Eye (tissue), 1 donor: ENCODE measurements around the gene MADD.
A peak's percentile ranks its signal among the peaks of the same experiment; 100 is the strongest.

Source experiments
- DNase-seq: peaks from one replicate; pipeline ENCODE4 v3.0.0-alpha.2; 2015

Gene MADD

GRCh38 chr11:47253660-47254059 is 16.3 kb upstream of the MADD start:
- DNase-seq, result no peak

- no peak for DNase-seq
Observed at GRCh38 chr11:47254386-47254785, 15.5 kb upstream of the MADD start.

GRCh38 chr11:47256374-47256773 is 13.6 kb upstream of the MADD start:
- DNase-seq, result no peak

GRCh38 chr11:47257177-47257516 is 12.8 kb upstream of the MADD start:
- DNase-seq, result no peak

- peak; percentile 70 for DNase-seq
Observed at GRCh38 chr11:47257517-47258316, 12.2 kb upstream of the MADD start, which contains the start of gene NR1H3. Gene NR1H3 (plus strand): TSS chr11:47257996. CDS start chr11:47259217, 1,221 bp downstream.

- no peak for DNase-seq
Observed at GRCh38 chr11:47258317-47258902, 11.5 kb upstream of the MADD start.

GRCh38 chr11:47259232-47259977 is 10.5 kb upstream of the MADD start:
- DNase-seq, result peak; percentile 32

GRCh38 chr11:47260366-47260765 is 9.6 kb upstream of the MADD start:
- no peak for DNase-seq

GRCh38 chr11:47261291-47261800 is 8.6 kb upstream of the MADD start:
- no peak for DNase-seq

GRCh38 chr11:47264119-47264518 is 5.8 kb upstream of the MADD start:
- no peak for DNase-seq

GRCh38 chr11:47264521-47264920 is 5.4 kb upstream of the MADD start:
- no peak for DNase-seq

GRCh38 chr11:47267876-47268275 is 2.1 kb upstream of the MADD start:
- no peak for DNase-seq

GRCh38 chr11:47268448-47269001 is 1.4 kb upstream of the MADD start:
- DNase-seq, result no peak

GRCh38 chr11:47269002-47269828 is 718 bp upstream of the MADD start:
- DNase-seq, result peak; percentile 95

- DNase-seq, result peak; percentile 67
Observed at GRCh38 chr11:47270331-47271271, 668 bp downstream of the MADD start.

GRCh38 chr11:47271328-47271727 is 1.4 kb downstream of the MADD start:
- DNase-seq, result no peak

- peak; percentile 35 for DNase-seq
Observed at GRCh38 chr11:47271961-47272661, 2.2 kb downstream of the MADD start.

GRCh38 chr11:47272706-47273105 is 2.8 kb downstream of the MADD start:
- DNase-seq, result peak; percentile 14

GRCh38 chr11:47274495-47275235 is 4.7 kb downstream of the MADD start:
- DNase-seq, result no peak

GRCh38 chr11:47276923-47277322 is 7.0 kb downstream of the MADD start:
- DNase-seq, result no peak
